Smooth muscle cell of the pulmonary artery (primary cell): ENCODE results near the gene UBA1. TPM values are rescaled to one million over a fixed set of nuclear protein-coding genes. Genes with fewer than 3 reads are reported as not detected.

Experiments used
- total RNA-seq: library from RNA; depleted of rRNA; stranded (reverse); fragments of >200 nt; gene quantifications from 2 replicates; pipeline ENCODE4 v1.2.3, GENCODE V29; 2014

Gene UBA1
- 154 and 184 TPM in 2 replicates for total RNA-seq

DNA sequence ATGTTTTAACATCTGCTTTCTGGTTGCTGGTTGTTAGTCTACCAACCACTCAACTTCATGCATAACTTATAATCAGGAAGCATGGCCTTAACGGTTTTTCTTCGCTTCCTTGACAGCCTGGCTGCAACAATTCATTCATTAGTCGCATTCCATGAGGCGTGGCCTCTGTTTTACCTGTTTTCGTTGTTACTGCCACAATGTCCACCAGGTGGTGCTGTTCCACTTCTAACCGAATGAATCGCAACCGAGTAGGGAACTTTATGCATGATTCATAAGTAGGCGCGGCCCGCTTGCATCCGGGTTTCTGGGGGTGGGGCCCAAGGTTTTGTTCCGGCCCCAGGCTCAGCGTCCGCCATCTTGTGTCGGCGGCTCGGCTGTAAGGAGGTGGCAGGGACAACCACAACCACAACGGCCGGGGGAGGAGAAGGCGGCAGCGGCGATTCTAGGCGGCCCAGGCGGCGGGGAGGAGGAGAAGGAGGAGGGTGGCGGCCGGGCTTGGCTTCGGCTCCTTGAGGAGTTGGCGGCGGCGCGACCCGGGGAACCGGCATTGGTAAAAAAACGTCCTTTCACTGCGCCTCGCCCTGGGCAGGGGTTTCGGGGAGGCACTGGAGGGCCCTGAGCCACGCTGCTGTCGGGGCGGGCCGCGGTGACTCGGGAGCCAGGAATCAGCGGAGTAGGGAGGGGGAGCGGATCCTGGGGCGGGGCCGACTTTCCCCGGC is at the start of gene UBA1:
Gene UBA1, plus strand, starts transcription at position 355 of the 719 bp plus-strand sequence. CDS start 4,974 bp downstream, outside the sequence.

DNA sequence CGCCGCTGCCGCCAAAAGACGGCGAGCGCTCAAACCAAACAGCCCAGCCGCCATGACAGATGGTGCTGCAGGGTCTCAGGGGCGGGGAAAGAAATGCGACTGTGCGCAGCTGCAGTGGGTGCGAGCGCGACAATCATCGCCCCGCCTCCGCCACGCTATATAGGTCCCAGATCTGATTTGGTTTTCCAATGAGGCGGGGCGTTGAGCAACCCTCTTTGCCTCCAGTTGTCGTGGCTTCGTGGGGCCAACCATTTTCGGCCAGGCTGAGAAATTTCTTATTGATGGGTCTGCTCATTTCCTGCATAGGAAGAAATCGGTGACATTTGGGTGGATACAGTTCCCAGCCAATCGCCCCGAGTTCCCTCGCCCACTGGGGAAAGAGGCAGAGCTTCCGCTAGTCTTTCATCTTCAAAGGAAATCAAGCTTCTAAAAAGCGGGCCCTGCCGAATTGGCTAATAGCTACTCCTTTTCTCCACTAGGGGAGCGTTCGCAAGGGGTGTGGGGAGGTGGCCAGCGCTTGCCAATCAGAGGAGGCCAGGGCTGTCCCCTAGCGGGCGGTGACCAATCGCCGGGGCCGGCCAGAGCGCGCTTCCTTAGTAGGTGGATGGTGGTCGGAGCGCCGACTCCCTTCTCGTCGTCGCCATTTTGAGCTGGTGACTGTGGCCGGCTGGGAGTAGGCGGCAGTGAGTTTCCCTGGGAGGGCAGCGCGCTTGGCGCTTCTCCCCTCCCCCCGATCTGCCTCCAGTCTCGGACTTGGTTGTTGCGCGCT is 48.8 kb upstream of the UBA1 start, which contains the start of the genes NDUFB11 and RBM10:
Gene NDUFB11, minus strand, starts transcription at position 77 of the 769 bp plus-strand sequence. Its CDS starts 23 bp downstream, at position 54.
Gene RBM10, plus strand, starts transcription at position 596 of the 769 bp plus-strand sequence. CDS start 2,261 bp downstream, outside the sequence.

GRCh38 chrX:47218280-47218919 is 24.8 kb downstream of the UBA1 start, which contains the start of gene CDK16:
Gene CDK16, plus strand, starts transcription at chrX:47218681. Its CDS starts 4,877 bp downstream, at chrX:47223558.

GRCh38 chrX:47232803-47233332 is 39.2 kb downstream of the UBA1 start, which contains the start of gene USP11:
Gene USP11, plus strand, starts transcription at chrX:47233009. Its CDS starts 35 bp downstream, at chrX:47233044.

Other genes with a start within 250 kb of the UBA1 start
- 4.5 and 4.7 TPM in 2 replicates for gene RGN, start 115.4 kb upstream of the UBA1 start, total RNA-seq
- gene NDUFB11, start 49.1 kb upstream of the UBA1 start, total RNA-seq: 46.9 and 48.3 TPM in 2 replicates
- 44.9 and 47.8 TPM in 2 replicates for gene RBM10, start 48.6 kb upstream of the UBA1 start, total RNA-seq
- 95.9 and 96.1 TPM in 2 replicates for gene CDK16, start 24.9 kb downstream of the UBA1 start, total RNA-seq
- gene USP11, start 39.2 kb downstream of the UBA1 start, total RNA-seq: 60.1 and 67.2 TPM in 2 replicates
- 0.03 and 0.26 TPM in 2 replicates for gene ZNF157, start 176.7 kb downstream of the UBA1 start, total RNA-seq